HG03571 (cell line): ENCODE results near the gene PTGES2.
"Not testable (repeated sequence)": the region's sequence is repeated elsewhere in the genome, so short reads cannot be mapped to it uniquely, and the experiment has no call there.

Experiments
- ATAC-seq: cut with Tn5 transposase; IDR thresholded peaks from one replicate; pipeline ENCODE4 v1.9.1; 2021; ENCODE audit not compliant: unreplicated experiment

The PTGES2 gene

GRCh38 chr9:128092199-128092977, 35.1 kb downstream of the PTGES2 start:
- ATAC-seq: no peak

- no peak for ATAC-seq
Observed at GRCh38 chr9:128091571-128091970, 36.0 kb downstream of the PTGES2 start.

GRCh38 chr9:128091144-128091543, 36.4 kb downstream of the PTGES2 start:
- ATAC-seq: no peak

- ATAC-seq: no peak
Observed at GRCh38 chr9:128089299-128089698, 38.2 kb downstream of the PTGES2 start.

- ATAC-seq: no peak
Observed at GRCh38 chr9:128088253-128088945, 39.1 kb downstream of the PTGES2 start.

GRCh38 chr9:128087262-128087661, 40.3 kb downstream of the PTGES2 start:
- no peak for ATAC-seq

GRCh38 chr9:128085943-128086342, 41.6 kb downstream of the PTGES2 start:
- no peak for ATAC-seq

- no peak for ATAC-seq
Observed at GRCh38 chr9:128084746-128085145, 42.8 kb downstream of the PTGES2 start.

GRCh38 chr9:128082151-128082550, 45.4 kb downstream of the PTGES2 start:
- no peak for ATAC-seq

- ATAC-seq: no peak
Observed at GRCh38 chr9:128081056-128081455, 46.5 kb downstream of the PTGES2 start.

- no peak for ATAC-seq
Observed at GRCh38 chr9:128080206-128080605, 47.3 kb downstream of the PTGES2 start.

- ATAC-seq: no peak
Observed at GRCh38 chr9:128078504-128079434, 48.8 kb downstream of the PTGES2 start.

- ATAC-seq: no peak
Observed at GRCh38 chr9:128077847-128078503, 49.6 kb downstream of the PTGES2 start.

GRCh38 chr9:128073253-128073886, 54.2 kb downstream of the PTGES2 start:
- no peak for ATAC-seq

- no peak for ATAC-seq
Observed at GRCh38 chr9:128072144-128073021, 55.1 kb downstream of the PTGES2 start.

- not testable (repeated sequence) for ATAC-seq
Observed at GRCh38 chr9:128071475-128071874, 56.1 kb downstream of the PTGES2 start.

- ATAC-seq: no peak
Observed at GRCh38 chr9:128070874-128071273, 56.7 kb downstream of the PTGES2 start.
